Hematopoietic multipotent progenitor cell treated with erythropoietin and hydrocortisone succinate and interleukin-3 and kit ligand, for 15 days (in vitro differentiated cells): ENCODE data around the gene CHAC2.
"Not testable (repeated sequence)": the region's sequence is repeated elsewhere in the genome, so short reads cannot be mapped to it uniquely, and the experiment has no call there.

ENCODE experiments used
- DNase-seq: peaks from one replicate; pipeline ENCODE4 v3.0.0-alpha.2; 2015; ENCODE audit warnings: low spot score

The CHAC2 gene

GRCh38 chr2:53767405-53768241, at the start of gene CHAC2:
CHAC2 (plus strand) TSS chr2:53767804; CDS start chr2:53767887, 83 bp downstream.
- peak; percentile 87 for DNase-seq

- not testable (repeated sequence) for DNase-seq
These were observed 46.7 kb upstream of the CHAC2 start for GRCh38 chr2:53720944-53721343.

- no peak for DNase-seq
These were observed 43.1 kb upstream of the CHAC2 start for GRCh38 chr2:53724536-53724935.

GRCh38 chr2:53725662-53726061, 41.9 kb upstream of the CHAC2 start:
- DNase-seq: no peak

GRCh38 chr2:53727921-53728320, 39.7 kb upstream of the CHAC2 start:
- DNase-seq: no peak

- no peak for DNase-seq
These were observed 38.4 kb upstream of the CHAC2 start for GRCh38 chr2:53729143-53729762.

GRCh38 chr2:53737091-53737490, 30.5 kb upstream of the CHAC2 start:
- no peak for DNase-seq

GRCh38 chr2:53739032-53739431, 28.6 kb upstream of the CHAC2 start:
- no peak for DNase-seq

- peak; percentile 51 for DNase-seq
These were observed 27.4 kb upstream of the CHAC2 start for GRCh38 chr2:53740170-53740569.

- DNase-seq: no peak
These were observed 23.1 kb upstream of the CHAC2 start for GRCh38 chr2:53744395-53745065.

GRCh38 chr2:53750041-53750768, 17.4 kb upstream of the CHAC2 start:
- no peak for DNase-seq

- peak; percentile 23 for DNase-seq
These were observed 15.9 kb upstream of the CHAC2 start for GRCh38 chr2:53751728-53752127.

- no peak for DNase-seq
These were observed 15.2 kb upstream of the CHAC2 start for GRCh38 chr2:53752385-53752784.

- DNase-seq: no peak
These were observed 14.6 kb upstream of the CHAC2 start for GRCh38 chr2:53753041-53753440.

GRCh38 chr2:53755121-53755520, 12.5 kb upstream of the CHAC2 start:
- DNase-seq: peak; percentile 86

- no peak for DNase-seq
These were observed 11.0 kb upstream of the CHAC2 start for GRCh38 chr2:53756644-53757043.

- DNase-seq: not testable (repeated sequence)
These were observed 10.4 kb upstream of the CHAC2 start for GRCh38 chr2:53757206-53757605.

GRCh38 chr2:53765767-53766166, 1.8 kb upstream of the CHAC2 start:
- DNase-seq: no peak

- DNase-seq: peak; percentile 56
These were observed 588 bp downstream of the CHAC2 start for GRCh38 chr2:53768242-53768542.

- DNase-seq: peak; percentile 20
These were observed 1.8 kb downstream of the CHAC2 start for GRCh38 chr2:53769318-53769945.

- peak; percentile 76 for DNase-seq
These were observed 2.7 kb downstream of the CHAC2 start for GRCh38 chr2:53770264-53770663.

GRCh38 chr2:53777134-53777533, 9.5 kb downstream of the CHAC2 start:
- no peak for DNase-seq
